ENCODE data around the gene RBM6. TPM values are rescaled to one million over a fixed set of nuclear protein-coding genes. Genes with fewer than 3 reads are reported as not detected.
"Not testable (repeated sequence)": the region's sequence is repeated elsewhere in the genome, so short reads cannot be mapped to it uniquely, and the experiment has no call there.

Gene RBM6, protein sequence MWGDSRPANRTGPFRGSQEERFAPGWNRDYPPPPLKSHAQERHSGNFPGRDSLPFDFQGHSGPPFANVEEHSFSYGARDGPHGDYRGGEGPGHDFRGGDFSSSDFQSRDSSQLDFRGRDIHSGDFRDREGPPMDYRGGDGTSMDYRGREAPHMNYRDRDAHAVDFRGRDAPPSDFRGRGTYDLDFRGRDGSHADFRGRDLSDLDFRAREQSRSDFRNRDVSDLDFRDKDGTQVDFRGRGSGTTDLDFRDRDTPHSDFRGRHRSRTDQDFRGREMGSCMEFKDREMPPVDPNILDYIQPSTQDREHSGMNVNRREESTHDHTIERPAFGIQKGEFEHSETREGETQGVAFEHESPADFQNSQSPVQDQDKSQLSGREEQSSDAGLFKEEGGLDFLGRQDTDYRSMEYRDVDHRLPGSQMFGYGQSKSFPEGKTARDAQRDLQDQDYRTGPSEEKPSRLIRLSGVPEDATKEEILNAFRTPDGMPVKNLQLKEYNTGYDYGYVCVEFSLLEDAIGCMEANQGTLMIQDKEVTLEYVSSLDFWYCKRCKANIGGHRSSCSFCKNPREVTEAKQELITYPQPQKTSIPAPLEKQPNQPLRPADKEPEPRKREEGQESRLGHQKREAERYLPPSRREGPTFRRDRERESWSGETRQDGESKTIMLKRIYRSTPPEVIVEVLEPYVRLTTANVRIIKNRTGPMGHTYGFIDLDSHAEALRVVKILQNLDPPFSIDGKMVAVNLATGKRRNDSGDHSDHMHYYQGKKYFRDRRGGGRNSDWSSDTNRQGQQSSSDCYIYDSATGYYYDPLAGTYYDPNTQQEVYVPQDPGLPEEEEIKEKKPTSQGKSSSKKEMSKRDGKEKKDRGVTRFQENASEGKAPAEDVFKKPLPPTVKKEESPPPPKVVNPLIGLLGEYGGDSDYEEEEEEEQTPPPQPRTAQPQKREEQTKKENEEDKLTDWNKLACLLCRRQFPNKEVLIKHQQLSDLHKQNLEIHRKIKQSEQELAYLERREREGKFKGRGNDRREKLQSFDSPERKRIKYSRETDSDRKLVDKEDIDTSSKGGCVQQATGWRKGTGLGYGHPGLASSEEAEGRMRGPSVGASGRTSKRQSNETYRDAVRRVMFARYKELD
- 38.0 and 38.9 TPM in 2 replicates for total RNA-seq (2014; rRNA removed; shearing (Covaris generic))

DNA sequence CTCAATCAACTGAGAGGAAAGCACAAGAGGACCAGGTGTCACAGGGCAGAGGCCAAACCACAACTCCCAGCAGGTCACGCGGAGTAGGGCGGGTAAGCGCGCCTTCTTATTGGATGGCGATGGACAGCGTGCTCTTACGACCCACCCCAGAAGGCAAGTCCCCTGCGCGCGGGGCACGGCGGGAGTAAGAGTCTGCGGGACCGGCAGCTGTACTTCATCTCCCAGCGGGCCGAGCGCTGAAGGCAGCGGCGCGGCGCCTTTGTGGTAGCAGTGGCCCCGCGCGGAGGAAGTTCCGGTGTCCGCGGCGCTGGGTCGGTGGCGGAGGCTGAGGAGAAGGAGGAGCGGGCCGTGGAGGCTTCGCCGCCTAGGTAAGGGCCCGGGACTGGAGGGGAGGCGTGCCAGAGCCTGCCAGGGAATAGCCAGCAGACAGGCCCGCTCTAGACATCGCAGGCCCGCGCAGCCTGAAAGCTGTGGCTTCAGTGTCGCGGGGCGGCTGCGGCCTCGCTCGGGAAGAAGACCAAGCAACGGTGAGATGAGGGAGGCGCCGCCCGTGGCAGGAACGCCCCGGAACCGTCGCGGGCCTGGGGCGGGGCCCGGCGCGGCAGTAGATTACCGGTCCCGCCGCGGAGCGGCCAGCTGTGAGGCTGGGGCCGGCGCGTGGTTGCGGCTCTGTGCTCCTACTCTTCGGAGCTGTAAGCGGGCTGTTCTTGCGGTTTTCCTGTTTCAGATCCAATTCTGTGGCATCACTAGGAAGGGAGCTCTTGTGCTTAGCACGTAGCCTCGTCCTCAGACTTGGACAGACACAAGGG, at the start of gene RBM6:
Gene RBM6 (plus strand): TSS at position 293 of the 809 bp plus-strand sequence. CDS start 22,492 bp downstream, outside the sequence.
- peak; percentile 98 for DNase-seq (ENCODE audit: low read depth)

DNA sequence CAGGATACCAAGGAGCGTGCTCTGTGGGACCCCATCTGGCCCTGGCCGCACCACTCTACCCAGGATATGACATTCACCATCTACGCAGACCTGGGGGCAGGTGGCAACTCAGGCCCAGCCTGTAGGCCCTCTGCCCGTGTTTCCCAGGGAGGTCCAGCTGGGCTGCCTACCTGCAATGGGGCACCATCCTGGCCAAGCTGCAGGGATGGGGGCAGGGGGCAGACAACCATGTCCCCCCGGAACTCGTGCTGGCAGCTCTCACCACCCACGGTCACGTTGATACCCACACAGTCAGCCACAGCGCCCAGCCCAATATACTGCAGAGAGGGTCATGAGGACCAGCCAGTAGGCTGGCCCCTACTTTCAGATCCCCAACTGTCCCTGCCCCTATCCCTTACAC, 44.2 kb upstream of the RBM6 start:
- DNase-seq (ENCODE audit: low read depth) = no peak

DNA sequence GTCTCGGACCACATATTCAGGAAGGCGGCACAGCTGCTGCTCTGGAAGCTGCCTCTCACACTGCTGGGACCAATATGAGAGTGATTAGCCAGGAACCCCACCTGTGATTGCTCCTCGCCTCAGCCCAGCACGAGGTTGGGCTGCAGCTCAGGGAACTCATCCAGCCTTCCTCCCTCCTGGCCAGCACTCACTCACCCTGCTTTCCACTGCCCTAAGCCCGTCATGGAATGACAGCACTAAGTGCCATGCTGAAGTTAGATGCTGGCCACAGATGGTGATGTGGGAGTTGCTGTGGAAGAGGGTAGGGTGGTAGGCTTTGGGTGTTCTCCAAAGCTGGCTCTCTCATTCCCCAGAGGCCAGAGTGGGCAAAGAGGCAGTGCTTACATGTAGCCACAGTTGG, 43.6 kb upstream of the RBM6 start:
- no peak for DNase-seq (ENCODE audit: low read depth)

DNA sequence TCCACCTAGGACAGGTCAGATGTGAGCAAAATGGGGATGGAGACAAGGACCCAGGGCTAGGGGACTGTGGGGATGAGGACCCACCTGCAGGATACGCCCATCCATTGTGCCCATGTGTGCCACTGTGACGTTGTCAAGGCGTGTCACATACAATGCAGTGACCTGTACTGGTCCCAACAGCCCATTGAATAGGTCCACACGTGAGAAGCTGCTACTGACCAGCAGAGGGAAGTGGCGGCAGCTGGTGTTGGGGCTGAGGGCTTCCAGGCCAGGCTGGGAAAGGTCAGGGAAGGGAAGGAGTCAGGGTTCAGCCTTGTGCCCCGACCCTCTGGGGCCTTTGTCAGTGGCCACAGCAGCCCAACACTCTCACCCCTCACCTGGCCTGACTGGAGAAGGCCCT, 41.0 kb upstream of the RBM6 start:
- DNase-seq (ENCODE audit: low read depth) = no peak

DNA sequence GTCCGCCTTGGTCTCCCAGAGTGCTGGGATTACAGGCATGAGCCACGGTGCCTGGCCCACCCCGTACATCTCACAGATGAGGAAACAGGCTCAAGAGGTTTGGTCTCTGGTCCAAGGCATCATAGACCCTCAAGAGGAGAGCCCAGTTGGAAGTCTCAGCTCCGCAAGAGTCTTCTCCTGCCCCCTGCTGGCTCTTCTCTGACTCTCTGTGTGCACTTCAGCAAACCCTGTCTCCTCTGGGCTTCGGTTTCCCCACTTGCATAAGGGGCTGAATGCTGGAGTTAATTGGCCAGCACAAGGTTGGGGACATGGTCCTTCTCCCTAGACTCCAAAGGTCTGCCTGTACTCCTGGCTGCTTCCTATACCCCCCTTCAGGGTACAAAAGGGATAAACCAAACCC, 40.1 kb upstream of the RBM6 start:
- DNase-seq (ENCODE audit: low read depth) = no peak

DNA sequence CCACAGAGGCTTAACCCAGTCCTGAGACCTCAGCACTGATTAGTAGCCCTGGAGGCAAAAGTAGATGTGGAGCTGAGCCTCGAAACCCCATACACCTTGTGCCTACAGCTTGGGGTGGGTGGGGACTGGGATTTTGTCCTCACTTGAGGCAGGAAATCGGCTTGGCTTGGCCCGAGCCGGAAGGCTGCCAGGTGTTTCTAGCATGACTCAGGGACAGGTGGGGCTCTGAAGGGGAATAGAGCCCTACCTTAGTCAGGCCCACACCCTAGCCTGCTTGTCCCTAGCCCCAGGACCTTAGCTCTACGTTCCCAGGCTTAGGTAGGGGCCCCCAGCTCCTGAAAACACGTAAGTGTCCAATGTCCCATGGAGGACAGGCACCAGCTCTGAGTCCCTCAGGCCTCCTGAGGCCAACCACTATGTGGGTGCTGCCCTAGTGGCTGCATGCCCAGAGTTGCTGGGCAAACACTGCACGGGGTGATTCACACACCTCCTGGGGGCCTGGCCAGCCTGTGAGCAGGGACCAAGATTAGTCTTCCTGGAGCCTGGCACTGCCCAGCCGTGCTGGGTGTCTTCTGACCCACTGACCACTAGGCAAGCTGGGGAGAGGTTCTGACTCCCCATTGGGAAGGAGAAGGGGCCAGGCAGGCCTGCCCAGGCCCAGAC, 39.3 kb upstream of the RBM6 start:
- peak; percentile 84 for DNase-seq (ENCODE audit: low read depth)

DNA sequence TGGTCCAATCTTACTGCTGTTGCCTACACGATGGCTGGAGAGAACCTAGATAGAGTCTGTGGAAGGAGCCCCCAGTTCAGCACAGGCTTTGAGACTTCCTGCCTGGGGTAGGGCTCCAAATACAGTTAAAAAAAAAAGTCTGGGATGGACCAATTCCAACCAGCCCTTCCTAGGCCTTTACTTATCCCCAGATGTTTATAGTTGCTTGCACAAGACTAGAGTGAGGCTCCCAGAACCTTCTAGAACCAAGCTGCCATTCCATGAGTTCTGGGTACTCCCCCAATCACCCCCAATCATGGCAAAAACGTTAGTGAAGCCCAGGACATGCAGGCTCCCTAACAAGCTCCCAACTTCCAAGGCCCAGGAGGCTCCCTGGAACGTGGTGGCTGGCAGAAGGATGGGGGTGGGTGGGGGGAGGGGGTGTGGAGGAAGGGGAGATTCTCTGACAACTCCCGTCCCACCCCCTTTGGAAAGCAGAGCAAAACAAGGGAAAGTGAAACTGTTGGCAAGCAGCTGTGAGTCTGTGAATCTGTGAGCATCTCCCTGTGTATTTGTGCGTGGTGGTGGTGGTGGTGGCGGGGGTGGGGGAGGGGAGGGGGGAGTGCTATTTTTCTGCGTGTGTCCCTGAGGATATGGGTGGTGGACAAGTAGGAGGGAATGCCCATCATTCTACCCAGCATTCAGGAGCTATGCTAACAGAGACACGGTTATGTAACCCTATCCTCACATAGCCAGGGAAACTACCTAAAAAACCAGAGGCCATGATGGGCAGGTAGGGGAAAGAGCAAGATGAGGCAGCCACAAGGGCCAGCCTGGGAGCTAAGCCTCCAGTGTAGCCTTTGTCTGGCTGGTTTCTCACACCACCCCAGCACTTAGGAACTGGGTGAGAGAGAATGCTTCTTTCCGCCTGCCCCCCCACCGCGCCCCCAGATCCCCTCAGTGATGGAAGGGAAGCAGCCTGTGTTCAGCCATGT, 38.3 kb upstream of the RBM6 start:
- DNase-seq (ENCODE audit: low read depth) = no peak

DNA sequence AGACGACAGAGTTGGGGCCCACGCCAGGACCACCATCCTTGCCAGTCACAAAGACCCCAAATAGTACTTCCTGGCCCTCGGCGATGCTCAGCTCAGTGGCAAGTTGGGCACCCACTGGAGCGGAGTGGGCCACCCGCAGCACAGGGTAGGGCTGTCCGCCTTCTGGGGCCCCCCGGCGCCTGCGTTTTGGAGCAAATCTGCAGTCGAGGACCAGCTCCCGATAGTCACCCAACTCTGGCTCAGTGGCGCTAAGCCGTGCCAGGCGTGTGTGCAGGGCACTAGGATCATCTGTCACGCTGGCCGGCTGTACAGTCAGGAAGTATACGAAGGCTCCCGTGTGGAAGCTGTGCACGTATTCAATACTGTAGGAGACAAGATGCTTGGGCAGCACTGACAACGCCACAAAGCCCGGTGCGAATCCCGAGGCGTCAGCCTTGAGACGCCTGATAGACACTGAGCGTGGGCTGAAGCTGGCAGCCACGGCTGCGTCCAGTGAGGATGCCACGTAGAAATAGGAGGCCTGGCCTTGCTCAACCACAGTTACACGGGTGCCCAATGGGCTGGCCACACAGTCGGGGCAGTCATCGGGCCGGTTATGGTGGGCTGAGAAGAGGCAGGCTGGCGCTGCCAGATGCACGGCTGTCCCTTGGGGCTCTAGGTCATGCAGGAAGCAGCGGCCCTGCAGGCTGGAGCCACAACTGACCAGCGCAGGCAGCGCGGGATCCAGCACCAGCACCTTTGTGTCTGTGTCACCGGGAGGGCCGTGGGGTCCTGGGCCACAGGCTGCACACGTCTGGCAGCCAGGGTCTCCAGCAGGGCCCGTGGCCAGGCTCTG, 37.2 kb upstream of the RBM6 start:
- DNase-seq (ENCODE audit: low read depth) = no peak

DNA sequence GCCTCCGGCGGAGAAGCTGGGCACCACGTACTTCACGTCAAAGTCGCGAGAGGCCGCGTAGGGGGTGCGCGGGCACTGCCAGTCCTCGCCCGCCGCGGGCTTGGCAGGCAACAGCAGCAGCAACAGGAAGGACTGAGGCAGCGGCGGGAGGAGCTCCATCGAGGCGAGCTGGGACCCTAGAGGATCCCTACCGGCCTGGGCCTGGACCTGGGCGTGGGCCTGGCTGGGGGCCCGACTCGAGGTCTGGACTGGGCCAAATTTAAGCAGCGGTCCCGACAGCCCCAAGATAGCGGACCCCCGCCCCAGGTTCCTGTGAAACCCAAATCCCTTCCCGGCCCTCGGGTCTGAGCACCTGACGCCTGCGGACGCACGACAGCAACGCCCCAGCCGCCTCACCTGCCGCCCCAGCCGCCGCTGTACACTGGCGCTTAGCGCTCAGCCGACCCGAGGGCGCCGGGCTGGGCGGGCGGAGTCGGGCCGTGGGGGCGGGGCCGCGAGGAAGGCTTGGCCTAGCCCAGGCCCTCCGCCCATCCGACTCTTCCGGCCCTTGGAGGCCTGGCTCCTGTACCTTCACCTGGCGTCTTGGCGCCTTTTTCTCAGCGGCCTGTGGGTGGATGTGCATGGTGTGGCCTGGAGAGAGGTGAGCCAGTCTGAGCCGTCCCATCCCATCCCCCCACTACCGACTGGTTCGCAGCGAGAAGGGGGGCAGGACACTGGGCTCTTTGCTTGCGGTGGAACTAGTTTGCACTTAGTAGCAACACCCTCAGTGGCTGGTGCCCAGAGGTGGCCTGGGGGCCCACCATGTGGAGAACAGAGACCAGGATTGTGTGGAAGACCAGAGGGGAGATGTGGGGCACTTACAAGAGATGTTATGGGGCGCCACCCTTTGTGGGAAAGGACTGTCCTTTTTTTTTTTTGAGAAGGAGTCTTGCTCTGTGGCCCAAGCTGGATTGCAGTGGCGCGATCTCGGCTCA, 36.2 kb upstream of the RBM6 start, which contains the start of gene MST1R:
Gene MST1R (minus strand): TSS at position 423 of the 974 bp plus-strand sequence. CDS start 264 bp downstream, at position 159.
- DNase-seq (ENCODE audit: low read depth) = peak; percentile 44

DNA sequence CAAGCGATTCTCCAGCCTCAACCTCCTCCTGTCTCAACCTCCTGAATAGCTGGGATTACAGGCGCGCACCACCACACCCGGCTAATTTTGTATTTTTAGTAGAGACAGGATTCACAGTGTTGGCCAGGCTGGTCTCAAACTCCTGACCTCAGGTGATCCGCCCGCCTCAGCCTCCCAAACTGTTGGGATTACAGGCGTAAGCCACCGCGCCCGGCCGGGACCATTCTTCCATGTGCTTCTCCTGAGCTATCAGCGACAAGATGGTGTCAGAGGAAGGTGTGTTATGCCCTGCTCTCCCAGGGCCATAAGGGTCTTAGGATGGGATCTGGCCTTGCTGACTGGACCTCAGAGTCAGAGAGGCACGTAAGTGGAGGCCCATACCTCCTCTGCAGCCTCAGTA, 35.5 kb upstream of the RBM6 start:
- DNase-seq (ENCODE audit: low read depth) = not testable (repeated sequence)

DNA sequence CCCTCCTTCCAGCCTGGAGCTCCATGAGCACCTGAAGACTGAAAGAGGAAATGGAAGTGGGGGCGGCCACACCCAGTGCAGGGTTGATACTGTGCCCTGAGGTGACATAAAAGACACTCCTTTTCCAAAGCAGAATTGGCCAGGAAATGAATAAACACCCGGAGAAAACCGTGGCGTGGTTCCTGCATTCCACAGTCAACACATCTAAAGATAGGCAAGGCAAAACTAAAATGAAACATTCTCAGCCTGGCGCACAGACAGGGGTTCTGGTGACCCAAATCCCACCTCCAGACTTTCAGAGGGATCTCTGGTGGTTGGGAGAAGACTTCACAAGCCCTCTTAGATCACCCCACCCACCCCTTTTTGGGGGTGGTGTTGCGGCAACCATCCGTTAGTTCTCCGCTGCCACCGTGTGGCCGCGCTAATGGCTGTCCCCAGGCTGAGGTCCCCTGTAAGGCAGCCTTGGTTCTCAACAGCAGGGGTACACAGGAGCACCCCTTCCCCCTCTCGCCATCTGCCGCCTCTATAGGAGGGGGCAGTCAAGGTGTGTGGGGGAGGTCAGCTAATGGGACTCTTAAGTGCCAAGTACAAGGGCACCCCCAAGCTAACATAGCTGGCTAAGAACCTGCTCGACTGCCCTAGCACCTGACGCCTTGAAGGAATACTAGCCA, 33.7 kb upstream of the RBM6 start:
- peak; percentile 52 for DNase-seq (ENCODE audit: low read depth)

DNA sequence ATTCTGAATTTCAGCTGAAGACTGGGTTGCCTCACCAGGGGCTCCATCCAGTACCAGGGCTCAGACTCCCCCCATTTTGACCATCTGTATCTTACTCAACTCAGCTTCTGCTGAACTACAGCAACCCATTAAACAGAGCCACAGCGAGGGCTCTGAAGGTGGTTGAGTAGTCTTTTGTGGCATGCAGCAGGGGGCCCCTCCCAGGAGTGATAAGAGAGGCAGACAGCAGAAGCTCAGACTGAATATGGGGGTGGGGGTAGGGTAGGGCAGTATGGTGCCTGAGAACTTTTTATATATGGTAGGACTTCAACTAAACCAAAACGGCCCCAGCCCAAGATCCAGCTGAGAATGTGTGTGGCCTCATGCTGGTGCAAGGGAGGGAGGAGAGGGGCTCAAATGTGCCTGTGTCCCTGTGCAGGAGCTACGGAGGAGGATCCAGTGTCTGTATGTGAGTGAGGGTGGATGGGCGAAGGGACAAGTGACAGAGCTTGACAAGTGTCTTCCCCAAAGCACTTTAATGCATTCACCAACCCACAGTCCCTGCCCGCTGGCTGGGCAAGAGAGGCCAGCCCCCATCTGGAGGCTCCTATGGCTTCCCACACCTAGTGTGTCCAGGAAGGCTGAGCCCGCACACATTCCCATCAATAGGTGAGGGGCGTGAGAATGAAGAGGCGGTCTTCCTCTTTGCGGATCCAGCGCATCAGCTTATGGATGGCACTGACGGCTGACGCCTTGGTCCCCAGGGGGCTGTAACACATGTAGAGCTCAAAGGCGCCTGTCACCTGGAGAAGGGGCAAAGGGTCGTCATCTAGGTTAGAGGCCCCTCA, 31.4 kb upstream of the RBM6 start:
- no peak for DNase-seq (ENCODE audit: low read depth)

DNA sequence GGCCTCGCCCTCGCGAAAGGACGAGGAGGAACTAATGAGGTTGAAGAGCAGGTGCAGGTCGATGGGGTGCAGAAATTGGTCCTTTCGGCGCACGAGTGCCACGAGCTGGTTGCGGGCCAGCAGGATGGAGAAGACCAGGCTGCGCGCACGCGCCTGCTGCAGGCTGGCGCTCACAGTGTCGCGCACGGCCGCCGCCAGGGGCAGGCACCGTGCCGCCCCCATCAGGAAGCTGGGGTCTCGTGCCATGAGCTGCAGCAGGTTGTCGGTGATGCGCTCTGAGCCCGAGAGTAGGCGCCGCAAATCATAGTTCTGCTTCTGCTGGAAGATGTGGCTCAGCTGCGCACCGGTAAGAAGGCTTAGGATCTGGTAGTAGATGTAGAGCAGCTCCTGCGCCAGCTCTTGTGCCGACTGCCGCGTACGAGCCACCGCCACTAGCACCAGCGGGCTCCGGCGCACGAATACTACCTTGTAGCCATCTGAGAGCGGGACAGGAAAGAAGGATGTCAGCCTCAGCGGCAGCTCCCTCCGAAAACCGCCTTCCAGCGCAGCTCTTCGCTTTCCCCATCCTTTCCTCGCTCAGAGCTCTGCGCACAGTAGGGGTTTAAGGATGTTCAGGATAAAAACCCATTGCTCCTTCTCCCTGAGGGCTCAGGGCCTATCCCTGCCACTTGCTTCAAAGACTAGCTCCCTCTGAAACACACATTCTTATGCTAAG, 29.4 kb upstream of the RBM6 start:
- no peak for DNase-seq (ENCODE audit: low read depth)

DNA sequence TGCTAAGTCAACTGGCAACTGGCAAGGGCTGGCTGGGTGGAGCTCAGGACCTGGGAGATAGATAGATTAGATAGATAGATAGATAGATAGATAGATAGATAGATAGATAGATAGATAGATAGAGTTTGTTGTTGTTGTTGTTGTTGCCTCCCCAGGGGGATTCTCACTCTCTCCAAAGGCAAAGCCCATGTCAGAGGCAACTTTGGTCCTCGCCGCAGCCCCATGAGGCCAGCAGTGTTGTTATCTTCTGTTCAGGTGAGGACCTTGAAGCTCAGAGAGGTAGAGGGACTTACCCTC, 28.9 kb upstream of the RBM6 start:
- no peak for DNase-seq (ENCODE audit: low read depth)

DNA sequence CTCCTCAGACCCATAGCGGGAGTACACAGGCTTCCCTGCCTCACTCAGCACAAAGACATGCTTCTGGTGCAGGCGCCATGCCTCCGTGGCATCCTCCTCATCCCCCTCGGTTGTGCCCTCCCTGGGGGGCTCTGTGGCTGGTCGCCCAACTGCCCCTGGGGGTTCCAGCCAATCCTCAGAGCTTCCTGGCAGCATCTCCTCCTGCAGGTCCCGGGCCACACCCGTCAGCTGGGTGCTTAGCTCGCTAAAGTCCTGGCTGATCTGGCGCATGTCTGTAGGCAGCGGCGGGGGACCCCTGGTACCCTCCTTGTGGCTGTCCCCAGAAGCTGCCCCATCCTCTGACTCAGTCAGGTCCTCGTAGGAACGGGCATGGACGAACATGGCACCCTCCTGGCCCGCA, 28.3 kb upstream of the RBM6 start:
- DNase-seq (ENCODE audit: low read depth) = no peak

All from RPMI7951 (cell line).